RWPE2 (cell line): ENCODE data around the gene SULF2.

Experiments used
- ATAC-seq: fragments of 200-7000 bp; cut with Tn5 transposase; 3 replicates; pipeline ENCODE4 v1.9.1; 2021; ENCODE audit warnings: low read depth
- DNase-seq: peaks from one replicate; pipeline ENCODE4 v3.0.0-alpha.2; 2020; ENCODE audit warnings: low spot score
- H3K27ac ChIP-seq: fragments of 450-650 bp; 2 replicates; pipeline ENCODE4 v1.5.1; 2017; ENCODE audit warnings: mild to moderate bottlenecking; ENCODE audit not compliant: poor library complexity, severe bottlenecking
- H3K27me3 ChIP-seq: fragments of 250-450 bp; sonication (Bioruptor Pico); 2 replicates; pipeline ENCODE4 v1.5.1; 2021; ENCODE audit warnings: mild to moderate bottlenecking, moderate library complexity; ENCODE audit not compliant: insufficient read depth, poor library complexity, severe bottlenecking
- H3K36me3 ChIP-seq: fragments of 250-450 bp; sonication (Bioruptor Pico); 2 replicates; pipeline ENCODE4 v1.5.1; 2020; ENCODE audit warnings: low read depth, mild to moderate bottlenecking, moderate library complexity
- H3K4me1 ChIP-seq: fragments of 250-450 bp; sonication (Bioruptor Pico); 2 replicates; pipeline ENCODE4 v1.5.1; 2021; ENCODE audit warnings: mild to moderate bottlenecking, moderate library complexity; ENCODE audit not compliant: insufficient read depth, poor library complexity, severe bottlenecking
- H3K4me3 ChIP-seq: fragments of 250-450 bp; sonication (Bioruptor Pico); 2 replicates; pipeline ENCODE4 v1.5.1; 2021; ENCODE audit warnings: mild to moderate bottlenecking, moderate library complexity; ENCODE audit not compliant: severe bottlenecking
- H3K9me3 ChIP-seq: fragments of 250-450 bp; sonication (Bioruptor Pico); 2 replicates; pipeline ENCODE4 v1.5.1; 2021; ENCODE audit warnings: mild to moderate bottlenecking, moderate library complexity; ENCODE audit not compliant: severe bottlenecking
- TF ChIP-seq, protein P1 (sequence below): fragments of 450-650 bp; IDR thresholded peaks from one replicate; pipeline ENCODE4 v1.5.1; 2017; ENCODE audit warnings: mild to moderate bottlenecking, moderate library complexity; ENCODE audit not compliant: poor library complexity, severe bottlenecking

Gene SULF2

DNA sequence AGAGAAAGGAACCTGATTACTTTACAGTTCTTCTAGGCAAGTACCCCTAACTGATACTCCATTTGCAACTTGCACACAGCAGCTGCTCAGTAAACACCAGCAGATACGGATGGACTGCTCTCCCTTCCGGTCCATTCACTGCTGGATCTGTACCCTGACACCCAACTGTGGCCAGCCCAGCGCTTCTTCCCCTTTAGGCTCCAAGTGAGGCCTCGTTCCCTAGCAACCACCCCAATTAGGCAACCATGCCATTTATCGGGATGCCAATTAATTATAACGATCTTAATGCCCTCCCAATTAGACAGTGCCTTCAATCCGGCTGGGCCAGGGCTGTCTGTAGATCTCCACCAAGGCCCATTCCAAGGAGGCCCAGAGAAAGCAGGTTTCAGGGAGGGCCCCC is 3.2 kb downstream of the SULF2 start:
- H3K9me3 ChIP-seq, result no peaks in the 10 kb centered on the region

DNA sequence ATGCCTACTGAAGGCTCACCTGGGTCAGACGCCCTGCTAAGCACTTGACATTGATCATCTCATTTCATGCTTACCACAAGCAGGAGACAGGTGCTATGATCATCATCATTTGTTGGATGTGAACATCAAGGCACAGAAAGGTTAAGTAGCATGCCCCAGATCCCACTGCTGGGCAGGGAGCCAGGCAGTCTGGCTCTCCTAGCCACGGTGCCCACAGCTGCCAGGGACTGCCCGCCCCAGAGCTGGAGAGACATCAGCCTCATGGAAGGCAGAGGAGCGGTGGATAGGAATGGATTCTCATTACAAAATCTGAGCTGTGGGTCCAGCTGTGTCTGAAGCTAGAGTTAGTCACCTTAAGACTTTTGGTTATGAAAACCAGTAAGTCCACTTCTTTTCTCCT is 3.6 kb downstream of the SULF2 start:
- Histone ChIP-seq H3K27me3 (no peaks in the 10 kb centered on the region), H3K4me3 (no peak overlapping the region), H3K9me3 (no peaks in the 10 kb centered on the region), H3K4me1 (peaks cover 13% of the 10 kb centered on the region), H3K27ac (no peak overlapping the region), H3K36me3 (peaks cover 66% of the 10 kb centered on the region)
- ATAC-seq (no peak), DNase-seq (no peak)
- TF ChIP-seq, protein P1, sequence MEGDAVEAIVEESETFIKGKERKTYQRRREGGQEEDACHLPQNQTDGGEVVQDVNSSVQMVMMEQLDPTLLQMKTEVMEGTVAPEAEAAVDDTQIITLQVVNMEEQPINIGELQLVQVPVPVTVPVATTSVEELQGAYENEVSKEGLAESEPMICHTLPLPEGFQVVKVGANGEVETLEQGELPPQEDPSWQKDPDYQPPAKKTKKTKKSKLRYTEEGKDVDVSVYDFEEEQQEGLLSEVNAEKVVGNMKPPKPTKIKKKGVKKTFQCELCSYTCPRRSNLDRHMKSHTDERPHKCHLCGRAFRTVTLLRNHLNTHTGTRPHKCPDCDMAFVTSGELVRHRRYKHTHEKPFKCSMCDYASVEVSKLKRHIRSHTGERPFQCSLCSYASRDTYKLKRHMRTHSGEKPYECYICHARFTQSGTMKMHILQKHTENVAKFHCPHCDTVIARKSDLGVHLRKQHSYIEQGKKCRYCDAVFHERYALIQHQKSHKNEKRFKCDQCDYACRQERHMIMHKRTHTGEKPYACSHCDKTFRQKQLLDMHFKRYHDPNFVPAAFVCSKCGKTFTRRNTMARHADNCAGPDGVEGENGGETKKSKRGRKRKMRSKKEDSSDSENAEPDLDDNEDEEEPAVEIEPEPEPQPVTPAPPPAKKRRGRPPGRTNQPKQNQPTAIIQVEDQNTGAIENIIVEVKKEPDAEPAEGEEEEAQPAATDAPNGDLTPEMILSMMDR, result no peak

More for the DNA sequence above, 3.2 kb downstream of the SULF2 start:
- no peaks in the 10 kb centered on the region for H3K27me3 ChIP-seq
- TF ChIP-seq, protein P1, result no peak
- peaks cover 17% of the 10 kb centered on the region for H3K4me1 ChIP-seq
- no peak overlapping the region for H3K27ac ChIP-seq
- H3K36me3 ChIP-seq, result peaks cover 62% of the 10 kb centered on the region
- no peak for ATAC-seq
- DNase-seq, result no peak
- H3K4me3 ChIP-seq, result no peak overlapping the region

- DNase-seq (no peak), ATAC-seq (no peak)
- H3K27ac ChIP-seq, result no peak overlapping the region
- H3K27me3 ChIP-seq, result no peaks in the 10 kb centered on the region
- no peaks in the 10 kb centered on the region for H3K9me3 ChIP-seq
- TF ChIP-seq, protein P1, result no peak
- H3K4me1 ChIP-seq, result peaks cover 13% of the 10 kb centered on the region
- H3K36me3 ChIP-seq, result peaks cover 71% of the 10 kb centered on the region
- no peak overlapping the region for H3K4me3 ChIP-seq
These were observed 4.4 kb downstream of the SULF2 start for GRCh38 chr20:47780720-47781389.

DNA sequence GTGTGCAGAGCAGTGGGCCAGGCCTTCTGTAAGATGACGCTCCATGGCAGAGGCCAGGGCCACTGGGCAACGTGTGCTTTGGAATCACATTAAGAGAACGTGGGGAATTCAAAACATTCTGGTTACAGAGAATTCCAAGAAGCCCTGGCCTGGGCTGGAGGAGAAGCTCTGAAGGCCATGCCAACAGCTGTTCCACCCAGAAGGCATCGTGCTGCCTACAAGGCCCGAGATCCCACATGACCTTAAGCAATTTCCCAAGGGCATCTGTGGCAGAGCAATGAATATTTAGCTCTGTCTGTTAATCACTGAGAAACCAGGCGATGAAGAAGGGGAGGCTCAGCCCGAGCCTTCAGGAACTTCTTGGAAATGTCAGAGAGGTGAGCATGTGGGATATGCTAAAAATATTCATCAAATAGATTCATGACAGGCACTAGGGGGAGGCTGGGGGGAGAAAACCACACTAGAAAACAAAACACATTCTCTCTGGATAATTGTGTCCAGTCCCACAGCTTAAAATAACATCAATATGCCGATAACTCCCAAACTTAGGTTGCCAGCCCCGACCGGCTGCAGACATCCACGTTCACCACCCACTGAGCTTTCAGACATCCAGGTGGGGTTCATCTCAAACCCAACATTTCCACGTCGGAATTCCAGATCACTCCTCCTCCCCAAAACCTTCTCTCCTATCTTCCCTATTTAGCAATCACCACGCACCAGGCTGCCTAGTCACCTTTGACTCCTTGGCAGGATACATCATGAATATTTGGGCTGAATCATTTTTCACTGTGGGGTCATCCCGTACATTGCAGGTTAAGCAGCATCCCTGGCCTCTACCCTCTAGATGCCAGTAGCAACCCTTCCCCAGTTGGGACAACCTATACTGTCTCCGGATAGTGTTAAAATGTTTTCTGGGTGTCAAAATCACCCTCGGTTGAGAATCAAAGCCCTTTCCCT is 6.6 kb downstream of the SULF2 start:
- ATAC-seq (no peak), DNase-seq (no peak)
- H3K27ac ChIP-seq, result no peak overlapping the region
- peaks cover 9% of the 10 kb centered on the region for H3K4me1 ChIP-seq
- no peaks in the 10 kb centered on the region for H3K9me3 ChIP-seq
- TF ChIP-seq, protein P1, result no peak
- H3K4me3 ChIP-seq, result no peak overlapping the region
- H3K27me3 ChIP-seq, result no peaks in the 10 kb centered on the region
- peaks cover 84% of the 10 kb centered on the region for H3K36me3 ChIP-seq
